Keratinocyte (primary cell): ENCODE measurements around the gene SIMC1. TPM values are rescaled to one million over a fixed set of nuclear protein-coding genes. Genes with fewer than 3 reads are reported as not detected.

Experiments used
- DNase-seq: peaks from one replicate; pipeline ENCODE4 v3.0.0-alpha.2; 2011; ENCODE audit warnings: low read depth, missing footprints, low spot score
- FAIRE-seq: peaks from 2 replicates; lab custom pipeline; 2011; peaks lifted over from hg19 to GRCh38; lab: Jason Lieb, UNC
- H2AFZ ChIP-seq: 2 replicates; pipeline ENCODE4 v1.6.0; 2012; ENCODE audit warnings: low read length, control low read depth, inconsistent platforms; ENCODE audit not compliant: control insufficient read depth
- H3K27ac ChIP-seq: 2 replicates; pipeline ENCODE4 v1.5.1; 2011; ENCODE audit warnings: low read length; ENCODE audit not compliant: control insufficient read depth, insufficient read depth
- H3K27me3 ChIP-seq: 3 replicates; pipeline ENCODE4 v1.6.0; 2011; ENCODE audit warnings: low read length; ENCODE audit not compliant: control insufficient read depth, insufficient read depth; ENCODE audit errors: extremely low read depth
- H3K36me3 ChIP-seq, 2 experiments: 2 replicates in 1 of 2; 3 replicates in 1 of 2; pipeline ENCODE4 v1.5.1; 2011; ENCODE audit warnings: low read length in 2 of 2, mild to moderate bottlenecking in 1 of 2; ENCODE audit not compliant: control insufficient read depth in 2 of 2, insufficient read depth in 2 of 2; ENCODE audit errors: extremely low read depth in 1 of 2
- H3K4me1 ChIP-seq: 3 replicates; pipeline ENCODE4 v1.5.1; 2011; ENCODE audit warnings: low read length; ENCODE audit not compliant: control insufficient read depth, insufficient read depth; ENCODE audit errors: extremely low read depth
- H3K4me2 ChIP-seq: 3 replicates; pipeline ENCODE4 v1.6.0; 2011; ENCODE audit warnings: low read depth, low read length; ENCODE audit not compliant: control insufficient read depth, insufficient read depth; ENCODE audit errors: extremely low read depth
- H3K4me3 ChIP-seq, 3 experiments: fragments of 200-600 bp in 1 of 3; sonication (generic) in 1 of 3; 2 replicates in 2 of 3; 3 replicates in 1 of 3; pipeline ENCODE4 v1.5.1; 2011 to 2016; ENCODE audit warnings: low read length in 3 of 3, mild to moderate bottlenecking in 3 of 3, control low read depth in 2 of 3, inconsistent platforms in 1 of 3, low read depth in 1 of 3, mixed read lengths in 1 of 3, mixed run types in 1 of 3, moderate library complexity in 1 of 3; ENCODE audit not compliant: control insufficient read depth in 2 of 3, insufficient read depth in 2 of 3; ENCODE audit errors: extremely low read depth in 1 of 3
- H3K79me2 ChIP-seq: 2 replicates; pipeline ENCODE4 v1.6.0; 2012; ENCODE audit warnings: low read length; ENCODE audit not compliant: control insufficient read depth, insufficient read depth
- H3K9ac ChIP-seq: 3 replicates; pipeline ENCODE4 v1.6.0; 2011; ENCODE audit warnings: low read length; ENCODE audit not compliant: control insufficient read depth, insufficient read depth; ENCODE audit errors: extremely low read depth
- H3K9me1 ChIP-seq: 3 replicates; pipeline ENCODE4 v1.6.0; 2011; ENCODE audit warnings: low read length; ENCODE audit not compliant: control insufficient read depth, insufficient read depth; ENCODE audit errors: extremely low read depth
- H3K9me3 ChIP-seq: 2 replicates; pipeline ENCODE4 v1.5.1; 2012; ENCODE audit warnings: low read depth, low read length; ENCODE audit not compliant: control insufficient read depth
- H4K20me1 ChIP-seq: 3 replicates; pipeline ENCODE4 v1.6.0; 2011; ENCODE audit warnings: low read length; ENCODE audit not compliant: control insufficient read depth, insufficient read depth; ENCODE audit errors: extremely low read depth
- CTCF ChIP-seq, 3 experiments: IDR thresholded peaks in 1 of 3; conservative IDR thresholded peaks in 1 of 3; optimal IDR thresholded peaks in 1 of 3; 2 replicates in 2 of 3; 3 replicates in 1 of 3; pipeline versions ENCODE3 to v1.5.1; 2011; ENCODE audit warnings: low read length in 3 of 3, mild to moderate bottlenecking in 3 of 3, moderate library complexity in 2 of 3, control low read depth in 1 of 3, inconsistent platforms in 1 of 3; ENCODE audit not compliant: insufficient read depth in 2 of 3; ENCODE audit errors: extremely low read depth in 1 of 3
- EZH2 ChIP-seq: IDR thresholded peaks from one replicate; pipeline ENCODE4 v1.6.1; 2012; ENCODE audit warnings: inconsistent platforms, mild to moderate bottlenecking, low read length, moderate library complexity
- dilution Hi-C: fragments of 300-500 bp; cut with MboI; formaldehyde crosslinking; loops from one replicate; pipeline ENCODE4 v1.7.0; 2020; ENCODE audit warnings: low sequenced_read_pairs; ENCODE audit not compliant: extremely low pct_ligation_motif_present
- polyA plus RNA-seq, 5 experiments: library from polyadenylated mRNA; depleted of rRNA in 3 of 5; stranded (reverse) in 3 of 5; stranded (forward) in 1 of 5; unstranded in 1 of 5; fragments of >200 nt; gene quantifications; 1 replicate in 1 of 5; 2 replicates in 3 of 5; 3 replicates in 1 of 5; pipeline versions ENCODE4 v1.2.1 to v1.2.3, GENCODE V29; 2011 to 2012; ENCODE audit warnings: missing spikeins in 2 of 5, low read depth in 1 of 5, low replicate concordance in 1 of 5

The SIMC1 gene
- polyA plus RNA-seq, 1 donor (not counting 4 experiments of a cell fraction or from before 2014, with no cell fraction given) = 5.2 TPM

- Histone ChIP-seq H3K36me3 (peaks cover 4 to 6% of the 10 kb centered on the region in 2 experiments), H4K20me1 (no peaks in the 10 kb centered on the region), H2AFZ (no peak overlapping the region), H3K9me3 (no peaks in the 10 kb centered on the region), H3K27me3 (no peaks in the 10 kb centered on the region), H3K9me1 (no peaks in the 10 kb centered on the region), H3K4me3 (no peak overlapping the region), H3K27ac (no peak overlapping the region), H3K4me2 (no peak overlapping the region), H3K79me2 (no peaks in the 10 kb centered on the region), H3K4me1 (peaks cover 3% of the 10 kb centered on the region), H3K9ac (no peak overlapping the region)
- dilution Hi-C loops = no loop called here
- FAIRE-seq = no peak
- no peak for TF ChIP-seq EZH2
- TF ChIP-seq CTCF (optimal IDR thresholded peaks at IDR 0.05 in 1 of 3, IDR thresholded peaks at IDR 0.05 in 1 of 3, conservative IDR thresholded peaks at IDR 0.05 in 1 of 3; ENCODE audit: extremely low read depth in 1 of 3, insufficient read depth in 2 of 3, low read length in 3 of 3) = no peak
- no peak for DNase-seq
Measured at GRCh38 chr5:176339304-176339703, 101.1 kb downstream of the SIMC1 start.

GRCh38 chr5:176341325-176342157, 103.3 kb downstream of the SIMC1 start:
- dilution Hi-C loops = no loop called here
- Histone ChIP-seq H4K20me1 (no peaks in the 10 kb centered on the region), H3K9me3 (no peaks in the 10 kb centered on the region), H3K27ac (no peak overlapping the region), H3K4me3 (no peak overlapping the region), H3K9me1 (no peaks in the 10 kb centered on the region), H3K36me3 (peaks cover 11 to 13% of the 10 kb centered on the region in 2 experiments), H3K79me2 (no peaks in the 10 kb centered on the region), H3K27me3 (no peaks in the 10 kb centered on the region), H3K9ac (no peak overlapping the region), H3K4me1 (no peaks in the 10 kb centered on the region), H2AFZ (no peak overlapping the region), H3K4me2 (no peak overlapping the region)
- DNase-seq (no peak), FAIRE-seq (no peak)
- TF ChIP-seq EZH2 (no peak), CTCF (optimal IDR thresholded peaks at IDR 0.05 in 1 of 3, IDR thresholded peaks at IDR 0.05 in 1 of 3, conservative IDR thresholded peaks at IDR 0.05 in 1 of 3; ENCODE audit: extremely low read depth in 1 of 3, insufficient read depth in 2 of 3, low read length in 3 of 3) (no peak)
